Vagina (tissue), 2 donors: Measurements from ENCODE around the gene AHCY. TPM values are rescaled to one million over a fixed set of nuclear protein-coding genes. Genes with fewer than 3 reads are reported as not detected.
A peak's percentile ranks its signal among the peaks of the same experiment; 100 is the strongest.
"Not testable (repeated sequence)": the region's sequence is repeated elsewhere in the genome, so short reads cannot be mapped to it uniquely, and the experiment has no call there.

ENCODE experiments used
- DNase-seq, 2 donors: peaks; one replicate each; pipeline ENCODE4 v3.0.0-alpha.2; 2017; ENCODE audit errors: extremely low spot score in 2 of 2
- H3K27ac ChIP-seq: fragments of 200-600 bp; sonication (generic); one replicate; pipeline ENCODE4 v1.5.1; 2019
- H3K27me3 ChIP-seq: fragments of 200-600 bp; sonication (generic); one replicate; pipeline ENCODE4 v1.5.1; 2019
- H3K36me3 ChIP-seq, 2 donors: fragments of 200-600 bp; sonication (generic); one replicate each; pipeline ENCODE4 v1.5.1; 2017 to 2019
- H3K4me1 ChIP-seq: fragments of 200-600 bp; sonication (generic); one replicate; pipeline ENCODE4 v1.5.1; 2019
- H3K4me3 ChIP-seq, 2 donors: fragments of 200-600 bp; sonication (generic); 1 replicate in 1 of 2; 2 replicates in 1 of 2; pipeline ENCODE4 v1.5.1; 2016 to 2019
- H3K9me3 ChIP-seq: fragments of 200-600 bp; sonication (generic); one replicate; pipeline ENCODE4 v1.5.1; 2019
- CTCF ChIP-seq, 3 experiments: fragments of 450-650 bp in 2 of 3; fragments of 200-600 bp in 1 of 3; sonication (generic) in 1 of 3; IDR thresholded peaks; one replicate each; pipeline ENCODE4 v1.5.1; 2017 to 2019; ENCODE audit warnings: antibody characterized with exemption in 3 of 3, mild to moderate bottlenecking in 2 of 3, moderate library complexity in 2 of 3
- POLR2A ChIP-seq, 2 donors: fragments of 450-650 bp; IDR thresholded peaks; one replicate each; pipeline ENCODE4 v1.6.1; 2017; ENCODE audit warnings: antibody characterized with exemption in 2 of 2, mild to moderate bottlenecking in 2 of 2, moderate library complexity in 2 of 2
- POLR2AphosphoS5 ChIP-seq, 2 donors: sonication (generic); formaldehyde crosslinking; IDR thresholded peaks; one replicate each; pipeline ENCODE4 v1.9.0; 2017; ENCODE audit warnings: antibody characterized with exemption in 2 of 2, mild to moderate bottlenecking in 2 of 2, low read depth in 1 of 2; ENCODE audit not compliant: insufficient read depth in 1 of 2
- intact Hi-C: fragments of 100-400 bp; cut with DNase I; formaldehyde crosslinking; loops from one replicate; pipeline ENCODE4 v1.15.1; 2023
- total RNA-seq: library from RNA; depleted of rRNA; stranded (reverse); fragments of >200 nt; gene quantifications from one replicate; pipeline ENCODE4 v1.2.3, GENCODE V29; 2016

Gene AHCY
- total RNA-seq: 98.2 TPM

GRCh38 chr20:34302723-34303533 is at the start of gene AHCY:
TSS of gene AHCY (minus strand) at chr20:34303355. CDS start at chr20:34303270, 85 bp downstream.
- Histone ChIP-seq H3K27me3 (no peaks in the 10 kb centered on the region), H3K4me3 (peak within 1 kb of the TSS; percentile 80 to 100), H3K4me1 (peaks cover 22% of the 10 kb centered on the region), H3K9me3 (no peaks in the 10 kb centered on the region), H3K36me3 (no peaks in the 10 kb centered on the region), H3K27ac (peak within 1 kb of the TSS; percentile 91)
- peak; percentile 98 for DNase-seq
- peak in 1 of 2 donors; percentile 41 for TF ChIP-seq POLR2A (IDR thresholded peaks at IDR 0.05)
- peak in 1 of 3 experiments; percentile 2 for TF ChIP-seq CTCF (IDR thresholded peaks at IDR 0.05)
- peak; percentile 88 to 97 for TF ChIP-seq POLR2AphosphoS5 (IDR thresholded peaks at IDR 0.05; ENCODE audit: insufficient read depth in 1 of 2, low read depth in 1 of 2)
- intact Hi-C loops: no loop called here

GRCh38 chr20:34350095-34350494 is 46.9 kb upstream of the AHCY start:
- no peaks in the 10 kb centered on the region for H3K4me1 ChIP-seq
- intact Hi-C loops: no loop called here
- H3K9me3 ChIP-seq: no peaks in the 10 kb centered on the region
- H3K36me3 ChIP-seq: no peaks in the 10 kb centered on the region
- no peak overlapping the region for H3K27ac ChIP-seq
- TF ChIP-seq POLR2A (IDR thresholded peaks at IDR 0.05) (no peak), CTCF (IDR thresholded peaks at IDR 0.05) (no peak), POLR2AphosphoS5 (IDR thresholded peaks at IDR 0.05; ENCODE audit: insufficient read depth in 1 of 2, low read depth in 1 of 2) (no peak)
- H3K27me3 ChIP-seq: no peaks in the 10 kb centered on the region
- no peak for DNase-seq
- no peak overlapping the region for H3K4me3 ChIP-seq

GRCh38 chr20:34347571-34347970 is 44.4 kb upstream of the AHCY start:
- H3K36me3 ChIP-seq: no peaks in the 10 kb centered on the region
- H3K4me1 ChIP-seq: no peaks in the 10 kb centered on the region
- no peak for DNase-seq
- H3K27me3 ChIP-seq: no peaks in the 10 kb centered on the region
- no peak overlapping the region for H3K4me3 ChIP-seq
- TF ChIP-seq POLR2A (IDR thresholded peaks at IDR 0.05) (no peak), CTCF (IDR thresholded peaks at IDR 0.05) (no peak), POLR2AphosphoS5 (IDR thresholded peaks at IDR 0.05; ENCODE audit: insufficient read depth in 1 of 2, low read depth in 1 of 2) (no peak)
- no peaks in the 10 kb centered on the region for H3K9me3 ChIP-seq
- H3K27ac ChIP-seq: no peak overlapping the region
- intact Hi-C loops: no loop called here

- DNase-seq, H3K27ac ChIP-seq, H3K4me1 ChIP-seq, H3K27me3 ChIP-seq, H3K36me3 ChIP-seq, H3K9me3 ChIP-seq, H3K4me3 ChIP-seq, intact Hi-C loops: not testable (repeated sequence)
Measured at GRCh38 chr20:34346533-34346865, 43.3 kb upstream of the AHCY start.

GRCh38 chr20:34345839-34346532 is 42.8 kb upstream of the AHCY start:
- H3K27ac ChIP-seq, H3K9me3 ChIP-seq, H3K27me3 ChIP-seq, H3K4me3 ChIP-seq, DNase-seq, H3K4me1 ChIP-seq, H3K36me3 ChIP-seq, intact Hi-C loops: not testable (repeated sequence)

- Histone ChIP-seq H3K9me3 (no peaks in the 10 kb centered on the region), H3K27me3 (no peaks in the 10 kb centered on the region), H3K27ac (no peak overlapping the region), H3K36me3 (no peaks in the 10 kb centered on the region), H3K4me3 (no peak overlapping the region), H3K4me1 (no peaks in the 10 kb centered on the region)
- no peak for TF ChIP-seq POLR2A (IDR thresholded peaks at IDR 0.05)
- TF ChIP-seq POLR2AphosphoS5 (IDR thresholded peaks at IDR 0.05; ENCODE audit: insufficient read depth in 1 of 2, low read depth in 1 of 2): no peak
- TF ChIP-seq CTCF (IDR thresholded peaks at IDR 0.05): no peak
- intact Hi-C loops: no loop called here
- DNase-seq: no peak
Measured at GRCh38 chr20:34345402-34345736, 42.2 kb upstream of the AHCY start.
